Activated gamma-delta T cell treated with Interleukin-2 at 50 U/mL for 16 hours (primary cell): ENCODE data around the gene TRIM27.
"Not testable (repeated sequence)": the region's sequence is repeated elsewhere in the genome, so short reads cannot be mapped to it uniquely, and the experiment has no call there.

Source experiments
- DNase-seq: peaks from one replicate; pipeline ENCODE4 v3.0.0-alpha.2; 2020

TRIM27 gene

DNA sequence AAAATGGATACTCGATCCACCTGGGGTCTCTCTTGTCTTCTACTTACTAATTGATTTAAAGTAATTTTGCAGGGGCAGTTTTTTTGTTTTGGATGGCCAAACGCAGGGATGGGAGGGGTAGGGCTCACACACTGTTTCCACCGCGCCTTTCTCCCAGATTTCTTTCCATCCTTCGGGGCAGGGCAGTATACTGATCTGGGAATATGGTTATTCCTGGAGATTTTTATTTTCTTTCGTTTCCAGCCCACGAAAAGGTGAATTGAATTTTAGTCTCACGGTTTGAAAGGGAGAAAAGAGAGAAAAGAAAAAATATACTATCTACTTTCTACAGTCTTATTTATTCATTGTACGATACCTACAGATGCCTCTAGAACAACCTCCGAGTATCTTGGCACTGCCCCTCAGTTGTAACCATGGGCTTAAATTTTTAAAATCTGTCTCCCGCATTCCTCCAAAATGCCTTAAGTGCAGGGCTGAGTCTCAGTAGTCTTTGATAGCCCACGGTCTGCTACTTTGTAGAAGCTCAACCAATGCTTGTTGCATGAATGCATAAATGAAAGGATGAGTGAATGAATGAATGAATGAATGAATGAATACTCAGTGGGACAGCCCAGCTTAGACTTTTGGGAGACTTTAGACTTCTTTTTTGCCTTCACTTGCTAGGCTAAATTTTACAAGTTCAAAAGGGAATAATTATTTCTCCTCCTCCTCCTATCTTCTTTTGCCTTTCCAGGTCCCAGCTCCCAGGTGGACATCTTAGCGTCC, 18.1 kb upstream of the TRIM27 start:
- no peak for DNase-seq

DNA sequence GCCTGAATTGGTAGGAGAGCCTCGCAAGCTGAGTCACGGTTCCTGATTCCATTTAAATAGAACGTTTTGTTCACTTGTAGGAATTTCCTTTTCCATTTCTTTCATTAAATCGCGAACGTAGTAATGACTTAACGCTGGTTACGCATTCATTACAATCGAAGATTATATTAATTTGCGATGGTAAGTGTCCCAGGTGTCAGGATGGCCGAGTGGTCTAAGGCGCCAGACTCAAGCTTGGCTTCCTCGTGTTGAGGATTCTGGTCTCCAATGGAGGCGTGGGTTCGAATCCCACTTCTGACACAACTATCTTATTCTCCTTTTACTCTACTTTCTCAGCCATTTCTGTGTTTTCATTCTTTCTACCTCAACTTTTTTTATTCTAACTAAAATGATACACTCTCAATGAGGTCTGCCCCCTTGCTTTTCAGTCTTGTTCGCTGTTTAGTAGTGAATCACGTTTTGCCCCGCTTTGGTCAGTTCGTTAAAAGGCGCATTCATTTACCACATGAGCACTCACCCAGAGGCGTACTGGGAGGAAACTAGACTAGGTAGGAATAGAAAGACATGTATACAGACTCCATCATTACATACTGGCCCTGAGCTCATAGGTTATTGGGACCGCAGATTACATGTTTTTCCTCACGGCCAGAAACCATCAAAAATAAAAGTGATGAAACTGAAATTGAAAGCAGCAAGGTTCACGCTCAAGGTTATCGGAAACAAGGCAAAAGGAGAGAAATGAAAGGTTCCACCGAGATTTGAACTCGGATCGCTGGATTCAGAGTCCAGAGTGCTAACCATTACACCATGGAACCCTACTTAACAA, 17.3 kb upstream of the TRIM27 start:
- peak; percentile 65 for DNase-seq

- DNase-seq = peak; percentile 23
Measured at GRCh38 chr6:28940294-28940857, 16.6 kb upstream of the TRIM27 start.

GRCh38 chr6:28933069-28933468, 9.3 kb upstream of the TRIM27 start:
- no peak for DNase-seq

- no peak for DNase-seq
Measured at GRCh38 chr6:28929887-28930620, 6.3 kb upstream of the TRIM27 start.

DNA sequence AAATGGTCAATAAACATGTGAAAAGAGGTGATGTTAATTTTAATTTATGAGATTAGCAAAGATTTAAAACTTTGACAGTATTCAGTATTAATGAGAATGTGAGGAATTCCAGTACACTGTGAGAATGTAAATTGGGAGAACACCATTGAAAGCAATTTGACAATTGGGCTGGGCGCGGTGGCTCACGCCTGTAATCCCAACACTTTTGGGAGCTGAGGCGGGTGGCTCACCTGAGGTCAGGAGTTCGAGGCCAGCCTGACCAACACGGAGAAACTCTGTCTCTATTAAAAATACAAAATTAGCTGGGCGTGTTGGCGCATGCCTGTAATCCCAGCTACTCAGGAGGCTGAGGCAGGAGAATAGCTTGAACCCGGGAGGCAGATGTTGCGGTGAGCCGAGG, 5.6 kb upstream of the TRIM27 start:
- not testable (repeated sequence) for DNase-seq

- DNase-seq = no peak
Measured at GRCh38 chr6:28927846-28928245, 4.1 kb upstream of the TRIM27 start.

DNA sequence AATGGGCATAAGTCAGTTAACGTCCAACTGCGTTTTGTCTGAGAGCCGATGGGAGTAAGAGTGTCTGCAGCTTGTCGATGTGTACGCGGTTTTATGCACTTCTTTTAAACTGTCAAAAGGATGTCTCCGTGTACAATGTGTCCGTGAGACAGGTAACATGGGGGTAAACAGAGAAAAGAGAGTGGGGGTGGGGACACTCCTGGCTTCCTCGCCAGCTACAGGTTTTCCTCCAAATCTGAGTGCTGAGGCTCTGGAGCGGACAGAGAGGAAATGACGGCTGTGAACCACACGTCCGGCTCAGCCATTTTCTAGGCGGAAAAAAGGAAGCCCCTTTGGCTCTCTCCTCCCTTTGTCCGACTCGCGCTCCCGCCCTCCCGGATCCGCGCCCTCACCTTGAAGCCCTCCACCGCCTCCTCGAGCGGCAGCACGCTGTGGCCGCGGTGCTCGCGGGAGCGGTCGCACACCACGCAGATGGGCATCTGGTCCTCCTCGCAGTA, 916 bp downstream of the TRIM27 start:
- peak; percentile 26 for DNase-seq

GRCh38 chr6:28922004-28922820, 1.6 kb downstream of the TRIM27 start:
- no peak for DNase-seq

GRCh38 chr6:28920281-28920680, 3.5 kb downstream of the TRIM27 start:
- DNase-seq = no peak

- no peak for DNase-seq
Measured at GRCh38 chr6:28914941-28915340, 8.8 kb downstream of the TRIM27 start.

- DNase-seq = no peak
Measured at GRCh38 chr6:28910901-28911690, 12.7 kb downstream of the TRIM27 start.

DNA sequence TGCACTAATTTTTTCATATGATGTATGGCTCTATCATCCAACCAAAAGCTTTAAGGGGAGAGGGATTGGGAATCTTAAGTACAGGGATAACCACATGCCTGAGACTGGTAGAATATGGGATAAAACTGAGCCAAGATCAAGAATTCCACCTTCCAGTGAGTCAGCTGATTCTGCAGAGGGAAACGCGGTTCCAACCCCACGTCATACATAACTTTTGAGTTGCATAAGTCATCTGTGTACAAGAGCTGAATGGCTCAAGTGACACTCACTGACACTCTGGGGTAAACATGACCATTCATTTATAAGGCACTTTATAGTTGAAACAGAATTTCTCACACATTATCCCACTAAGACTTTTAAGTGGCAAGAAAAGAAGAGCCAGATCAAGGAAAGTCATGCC, 16.4 kb downstream of the TRIM27 start:
- DNase-seq = no peak

GRCh38 chr6:28906669-28907068, 17.1 kb downstream of the TRIM27 start:
- DNase-seq = no peak

DNA sequence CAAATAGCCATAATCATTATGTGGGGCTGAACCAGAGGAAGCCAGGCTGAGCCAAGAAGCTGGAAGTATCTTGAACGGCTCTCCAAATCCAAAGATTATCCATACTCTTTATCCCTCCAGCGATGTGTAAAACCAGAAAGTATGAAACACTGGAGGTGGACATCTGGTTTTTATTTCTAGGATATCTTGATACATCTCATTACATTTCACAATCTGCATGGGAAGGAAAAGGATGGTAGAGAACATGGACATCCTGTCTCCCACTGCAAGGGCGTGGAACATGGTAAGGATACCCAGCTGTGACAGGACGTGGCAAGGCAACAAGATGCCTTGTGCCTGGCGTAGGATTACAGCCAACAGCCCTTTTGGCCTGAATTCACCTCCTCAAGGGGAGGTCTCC, 20.1 kb downstream of the TRIM27 start:
- no peak for DNase-seq

GRCh38 chr6:28901831-28902230, 22.0 kb downstream of the TRIM27 start:
- DNase-seq = no peak

DNA sequence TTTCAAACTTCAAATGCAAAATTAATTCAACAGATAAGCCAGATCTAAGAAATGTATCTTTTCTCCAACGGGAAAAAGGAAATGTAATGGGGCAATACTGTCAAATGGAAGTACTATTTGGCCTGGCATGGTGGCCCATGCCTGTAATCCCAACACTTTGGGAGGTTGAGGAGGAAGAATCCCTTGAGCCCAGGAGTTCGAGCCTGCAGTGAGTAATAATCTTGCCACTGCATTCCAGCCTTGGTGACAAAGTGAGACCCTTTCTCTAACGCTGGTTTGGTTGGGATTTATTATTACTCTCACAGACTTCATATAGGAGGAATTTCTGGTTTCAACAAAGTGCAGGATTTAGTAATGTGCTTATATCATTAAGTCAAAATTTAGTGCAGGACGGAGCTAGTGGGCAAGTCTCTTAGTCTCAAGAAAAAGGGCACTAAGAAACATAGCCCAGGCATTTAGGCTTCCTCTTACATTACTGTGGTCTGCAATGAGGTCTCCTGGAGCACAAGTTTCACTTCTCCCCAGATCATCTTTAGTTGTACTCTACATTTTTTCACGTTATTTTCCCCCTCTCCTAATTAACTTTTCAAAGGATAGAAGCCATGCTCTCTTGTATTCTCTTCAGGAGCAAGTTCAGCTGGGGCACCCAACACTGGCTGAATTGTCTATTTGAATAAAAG, 23.1 kb downstream of the TRIM27 start:
- DNase-seq = no peak

DNA sequence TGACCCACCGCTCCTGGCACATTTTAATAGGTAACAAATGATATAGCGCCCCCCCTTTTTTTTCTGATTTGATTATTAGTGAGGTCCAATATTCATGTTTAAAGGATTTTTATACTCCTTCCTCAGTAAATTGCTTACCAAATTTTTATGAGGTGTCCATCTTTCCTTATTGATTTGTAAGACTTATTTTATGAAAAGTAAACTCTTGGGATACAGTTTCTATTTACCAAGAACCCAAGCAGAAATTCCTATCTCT, 25.1 kb downstream of the TRIM27 start:
- DNase-seq = no peak

DNA sequence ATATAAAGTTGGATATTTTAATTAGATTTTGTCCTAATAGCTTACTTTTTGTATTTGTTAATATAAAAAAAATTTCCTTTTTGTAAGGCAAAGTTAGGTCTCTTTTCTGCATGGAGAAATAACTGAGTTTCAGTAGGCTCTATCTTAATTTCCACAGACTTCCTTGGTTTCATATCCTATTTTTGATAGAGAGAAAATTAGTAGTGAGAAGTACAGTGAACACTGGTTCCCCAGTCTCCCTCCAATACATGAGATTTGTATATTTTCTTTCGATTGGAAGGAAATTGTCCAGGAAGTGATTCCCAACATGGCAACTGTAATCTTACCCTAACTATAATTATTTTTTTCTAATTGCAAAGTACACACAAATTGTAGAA, 26.4 kb downstream of the TRIM27 start:
- no peak for DNase-seq

DNA sequence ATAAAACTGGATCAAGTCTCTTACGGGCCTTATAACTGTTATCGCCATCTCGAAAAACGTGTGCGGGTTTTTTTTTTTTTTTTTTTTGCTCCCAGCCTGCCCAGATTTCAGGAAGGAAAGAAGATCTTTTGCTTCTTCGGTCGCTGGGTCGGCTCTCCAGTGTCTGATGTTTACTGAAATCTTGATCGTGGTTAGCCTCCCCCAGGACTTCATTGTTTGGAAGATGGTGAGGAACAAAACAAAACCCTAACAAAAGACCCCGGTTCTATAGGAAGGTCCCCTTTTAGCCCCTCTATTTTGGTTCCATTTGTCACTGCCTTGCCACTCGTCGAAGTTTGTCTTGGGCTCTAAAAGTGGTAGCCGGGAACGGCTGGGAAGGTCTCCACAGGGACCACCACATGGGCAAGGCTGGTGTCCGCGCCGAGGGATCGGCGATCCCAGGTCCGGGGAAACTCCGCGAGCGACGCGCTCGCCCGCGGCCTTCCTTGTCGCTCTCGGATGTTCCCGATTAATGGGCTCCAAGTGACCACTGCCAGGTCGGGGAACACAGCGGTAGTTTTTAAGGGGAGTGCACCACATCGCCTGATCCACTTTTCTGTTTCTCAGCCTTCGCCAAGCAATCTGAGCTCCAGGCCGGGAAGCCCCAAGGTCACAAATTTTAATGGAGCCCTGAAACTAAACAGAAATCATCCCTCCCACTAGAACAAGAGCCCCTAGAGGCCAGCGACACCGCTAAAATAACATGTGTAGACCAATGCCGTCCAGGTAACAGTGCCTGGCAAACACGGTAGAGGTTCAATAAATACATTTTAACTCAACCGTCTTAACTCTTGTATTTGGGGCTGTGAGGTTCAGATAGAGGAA, 27.0 kb downstream of the TRIM27 start:
- peak; percentile 40 for DNase-seq
